ENCODE data around the gene OSM. TPM values are rescaled to one million over a fixed set of nuclear protein-coding genes. Genes with fewer than 3 reads are reported as not detected.

OSM gene
- total RNA-seq, 1 experiment from 2014 or later, result not detected

DNA sequence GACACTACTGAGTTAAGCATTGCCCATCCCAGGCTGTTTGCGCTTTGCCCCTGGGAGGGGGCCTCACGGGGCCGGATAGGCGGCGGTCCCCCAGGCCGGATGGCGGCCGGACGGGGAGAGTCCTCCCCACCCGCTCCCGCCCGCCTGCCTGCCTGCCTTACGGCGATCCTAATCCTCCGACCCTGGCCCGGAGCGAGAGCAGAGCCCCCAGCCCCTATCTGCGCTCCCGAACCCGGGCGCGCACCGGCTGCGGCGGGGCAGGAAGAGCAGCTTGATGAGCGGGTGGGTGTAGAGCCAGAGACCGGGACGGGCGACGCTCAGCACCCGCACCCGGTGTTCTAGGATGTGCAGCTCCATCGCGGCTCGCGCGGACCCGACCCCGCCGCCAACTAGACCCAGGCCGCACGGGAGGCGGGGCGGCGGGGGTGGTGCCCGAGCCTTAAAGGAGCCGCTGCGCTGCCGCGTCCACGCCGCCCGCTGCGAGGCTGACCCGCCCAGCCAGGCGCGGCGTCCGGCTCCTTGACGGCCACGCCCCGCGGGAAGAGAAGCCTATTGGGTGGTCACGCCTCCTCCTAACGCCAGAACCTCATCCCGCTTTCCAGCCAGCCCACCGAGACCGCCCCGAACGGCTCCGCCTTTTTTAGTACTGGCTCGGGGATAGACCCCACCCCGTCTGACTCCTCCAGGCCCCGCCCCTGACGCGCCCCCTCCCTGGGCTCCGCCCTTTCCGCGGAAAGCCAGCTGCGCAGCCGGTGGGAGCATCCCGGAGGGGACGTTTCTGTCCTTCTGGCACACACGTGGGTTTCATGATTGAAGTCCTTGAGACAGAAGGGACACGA, 22.7 kb upstream of the OSM start, which contains the start of gene CASTOR1:
TSS of gene CASTOR1 (minus strand) at position 365 of the 839 bp plus-strand sequence. CDS start at position 357, 8 bp downstream.
- Histone ChIP-seq H2AFZ (ENCODE audit: low read length) (peak within 1 kb of the TSS; percentile 80; the same call in 1 of the 2 replicates), H3K9ac (ENCODE audit: low read length) (peak within 1 kb of the TSS; percentile 80), H3K9me2 (replicated peaks; ENCODE audit: insufficient read depth, low read length) (no peaks in the 10 kb centered on the region), H3K9me3 (ENCODE audit: low read length) (no peaks in the 10 kb centered on the region), H3K36me3 (ENCODE audit: insufficient read depth, low read length) (no peaks in the 10 kb centered on the region), H3K4me3 (ENCODE audit: low read length) (peak within 1 kb of the TSS; percentile 88), H4K20me1 (ENCODE audit: insufficient read depth, low read depth, low read length) (peaks cover 4% of the 10 kb centered on the region; the same call in 1 of the 2 replicates), H3K4me1 (ENCODE audit: low read length) (peaks cover 45% of the 10 kb centered on the region), H3K4me2 (ENCODE audit: low read depth, low read length, poor library complexity, severe bottlenecking) (peak within 1 kb of the TSS; percentile 88), H3K27me3 (ENCODE audit: low read length) (no peaks in the 10 kb centered on the region), H3K27ac (ENCODE audit: low read length) (peak within 1 kb of the TSS; percentile 92), H3K79me2 (ENCODE audit: low read length) (no peaks in the 10 kb centered on the region)
- peak; percentile 96 for DNase-seq

DNA sequence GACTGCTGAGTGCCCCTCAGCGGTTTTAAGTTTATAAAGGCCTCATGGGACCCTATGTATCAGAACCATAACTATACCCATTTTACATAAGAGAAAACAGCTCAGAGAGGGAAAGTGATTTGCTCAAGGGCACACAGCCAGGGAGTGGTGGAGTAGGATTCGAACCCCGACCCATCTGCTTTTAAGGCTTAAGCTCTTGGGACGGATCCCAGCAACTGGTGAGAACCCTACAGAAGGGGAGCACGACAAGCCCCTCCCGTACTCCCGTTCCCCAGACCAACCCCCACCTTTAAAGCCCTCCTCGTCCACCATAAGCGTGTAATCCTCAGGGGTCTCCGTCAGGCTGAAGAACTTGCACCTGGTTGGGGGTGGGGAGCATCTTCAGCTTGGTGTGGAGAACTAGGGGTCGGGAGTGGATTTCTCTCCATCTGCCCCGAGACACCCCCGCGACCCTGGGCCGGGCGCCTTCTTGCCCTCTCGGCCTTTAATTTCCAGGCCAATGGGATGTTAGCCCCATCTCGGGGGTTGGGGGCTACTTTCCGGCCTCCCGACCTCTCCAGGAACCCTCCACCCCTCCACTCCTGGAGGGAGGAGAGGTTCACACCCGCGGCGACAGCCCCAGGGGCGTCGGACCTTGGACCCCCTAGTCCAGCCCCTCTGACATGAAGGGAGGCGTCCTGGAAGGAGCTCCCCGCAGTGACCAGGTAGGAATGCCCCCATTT, 21.9 kb upstream of the OSM start:
- DNase-seq, result peak; percentile 62
- Histone ChIP-seq H3K4me2 (ENCODE audit: low read depth, low read length, poor library complexity, severe bottlenecking) (peak overlapping the region; percentile 88), H3K27me3 (ENCODE audit: low read length) (no peaks in the 10 kb centered on the region), H3K79me2 (ENCODE audit: low read length) (no peaks in the 10 kb centered on the region), H3K27ac (ENCODE audit: low read length) (peak overlapping the region; percentile 74), H2AFZ (ENCODE audit: low read length) (peak overlapping the region; percentile 80; the same call in 1 of the 2 replicates), H3K4me3 (ENCODE audit: low read length) (peak overlapping the region; percentile 88), H3K9ac (ENCODE audit: low read length) (peak overlapping the region; percentile 80), H3K9me2 (replicated peaks; ENCODE audit: insufficient read depth, low read length) (no peaks in the 10 kb centered on the region), H3K36me3 (ENCODE audit: insufficient read depth, low read length) (no peaks in the 10 kb centered on the region), H4K20me1 (ENCODE audit: insufficient read depth, low read depth, low read length) (peaks cover 4% of the 10 kb centered on the region; the same call in 1 of the 2 replicates), H3K4me1 (ENCODE audit: low read length) (peaks cover 45% of the 10 kb centered on the region), H3K9me3 (ENCODE audit: low read length) (no peaks in the 10 kb centered on the region)

- no peak overlapping the region for H3K27ac ChIP-seq (ENCODE audit: low read length)
- H2AFZ ChIP-seq (ENCODE audit: low read length), result no peak overlapping the region
- H3K9me2 ChIP-seq (replicated peaks; ENCODE audit: insufficient read depth, low read length), result no peaks in the 10 kb centered on the region
- no peaks in the 10 kb centered on the region for H3K79me2 ChIP-seq (ENCODE audit: low read length)
- H3K9ac ChIP-seq (ENCODE audit: low read length), result peak overlapping the region; percentile 80
- no peaks in the 10 kb centered on the region for H3K27me3 ChIP-seq (ENCODE audit: low read length)
- peak overlapping the region; percentile 88 for H3K4me2 ChIP-seq (ENCODE audit: low read depth, low read length, poor library complexity, severe bottlenecking)
- H3K4me1 ChIP-seq (ENCODE audit: low read length), result peaks cover 43% of the 10 kb centered on the region
- peak overlapping the region; percentile 88; the same call in 1 of the 2 replicates for H3K4me3 ChIP-seq (ENCODE audit: low read length)
- H3K36me3 ChIP-seq (ENCODE audit: insufficient read depth, low read length), result no peaks in the 10 kb centered on the region
- H3K9me3 ChIP-seq (ENCODE audit: low read length), result no peaks in the 10 kb centered on the region
- peaks cover 4% of the 10 kb centered on the region; the same call in 1 of the 2 replicates for H4K20me1 ChIP-seq (ENCODE audit: insufficient read depth, low read depth, low read length)
- DNase-seq, result peak; percentile 94
These were observed 21.2 kb upstream of the OSM start for GRCh38 chr22:30287648-30288418.

DNA sequence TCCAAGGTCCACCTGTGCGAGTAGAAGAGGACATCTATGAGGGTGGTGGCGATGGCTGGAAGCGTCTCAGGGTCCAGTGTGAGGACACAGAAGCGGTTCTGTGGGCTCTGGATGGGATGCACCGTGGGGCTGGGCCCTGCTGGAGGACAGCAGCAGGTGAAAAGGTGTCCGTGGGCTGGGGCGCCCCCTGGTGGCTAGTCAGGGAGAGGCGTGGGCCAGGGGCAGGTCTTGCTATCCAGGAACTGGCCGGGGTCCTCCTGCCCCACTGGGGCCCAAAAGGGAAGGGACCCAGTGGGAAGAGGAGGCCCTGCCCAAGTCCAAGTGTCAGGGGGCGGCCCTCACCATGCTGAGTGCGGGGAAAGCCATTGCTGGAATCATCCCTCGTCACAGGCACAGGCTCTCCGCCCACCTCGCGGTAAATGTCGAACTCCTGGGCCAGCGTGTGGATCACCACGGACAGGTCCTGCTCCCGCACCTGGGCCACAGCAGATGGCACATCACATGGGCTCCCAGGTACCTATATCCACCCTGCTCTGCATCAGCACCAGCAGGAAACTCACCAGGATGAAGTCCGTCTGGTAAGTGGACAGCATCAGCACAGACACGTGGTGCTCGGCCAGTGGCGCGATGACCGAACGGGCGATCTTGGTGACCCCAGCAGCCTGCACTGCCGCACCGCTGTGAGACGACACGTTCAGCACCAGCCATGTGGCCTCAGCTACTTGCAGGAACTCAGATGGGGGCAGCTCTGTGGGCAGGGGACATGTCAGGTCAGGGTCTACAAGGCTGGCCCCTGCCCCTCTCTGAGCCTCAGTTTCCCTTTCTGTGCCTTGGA, 20.4 kb upstream of the OSM start:
- peak; percentile 89 for DNase-seq
- Histone ChIP-seq H3K79me2 (ENCODE audit: low read length) (no peaks in the 10 kb centered on the region), H3K9me3 (ENCODE audit: low read length) (no peaks in the 10 kb centered on the region), H4K20me1 (ENCODE audit: insufficient read depth, low read depth, low read length) (peaks cover 4% of the 10 kb centered on the region; the same call in 1 of the 2 replicates), H3K4me2 (ENCODE audit: low read depth, low read length, poor library complexity, severe bottlenecking) (no peak overlapping the region), H2AFZ (ENCODE audit: low read length) (no peak overlapping the region), H3K27ac (ENCODE audit: low read length) (no peak overlapping the region), H3K9ac (ENCODE audit: low read length) (no peak overlapping the region), H3K27me3 (ENCODE audit: low read length) (no peaks in the 10 kb centered on the region), H3K4me1 (ENCODE audit: low read length) (peaks cover 35% of the 10 kb centered on the region), H3K9me2 (replicated peaks; ENCODE audit: insufficient read depth, low read length) (no peaks in the 10 kb centered on the region), H3K36me3 (ENCODE audit: insufficient read depth, low read length) (no peaks in the 10 kb centered on the region), H3K4me3 (ENCODE audit: low read length) (no peak overlapping the region)

DNA sequence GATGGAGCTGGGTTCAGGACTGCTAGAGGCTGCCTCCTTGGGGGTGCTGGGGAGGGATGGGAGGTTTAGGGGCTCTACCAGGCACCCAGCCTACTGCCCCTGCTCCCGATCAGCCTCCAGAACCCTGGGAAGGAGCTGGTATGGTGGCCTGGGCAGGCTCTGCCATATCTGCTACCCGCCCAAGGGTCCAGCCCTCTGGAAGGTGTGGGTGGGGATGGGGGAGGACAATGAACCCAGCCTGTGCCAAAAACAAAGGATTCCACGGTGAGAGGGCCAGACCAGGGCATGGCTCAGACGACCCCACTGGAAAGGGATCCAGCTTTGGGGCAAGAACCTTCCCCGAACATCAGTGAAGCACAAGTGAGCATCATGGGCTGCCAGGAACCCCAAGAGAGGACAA, 19.7 kb upstream of the OSM start:
- Histone ChIP-seq H3K4me3 (ENCODE audit: low read length) (no peak overlapping the region), H3K79me2 (ENCODE audit: low read length) (no peaks in the 10 kb centered on the region), H2AFZ (ENCODE audit: low read length) (no peak overlapping the region), H3K27ac (ENCODE audit: low read length) (no peak overlapping the region), H3K9me2 (replicated peaks; ENCODE audit: insufficient read depth, low read length) (no peaks in the 10 kb centered on the region), H3K36me3 (ENCODE audit: insufficient read depth, low read length) (no peaks in the 10 kb centered on the region), H3K4me1 (ENCODE audit: low read length) (peaks cover 28% of the 10 kb centered on the region), H3K27me3 (ENCODE audit: low read length) (no peaks in the 10 kb centered on the region), H4K20me1 (ENCODE audit: insufficient read depth, low read depth, low read length) (peaks cover 4% of the 10 kb centered on the region; the same call in 1 of the 2 replicates), H3K9ac (ENCODE audit: low read length) (no peak overlapping the region), H3K9me3 (ENCODE audit: low read length) (no peaks in the 10 kb centered on the region), H3K4me2 (ENCODE audit: low read depth, low read length, poor library complexity, severe bottlenecking) (no peak overlapping the region)
- DNase-seq, result no peak

- Histone ChIP-seq H3K9me2 (replicated peaks; ENCODE audit: insufficient read depth, low read length) (no peaks in the 10 kb centered on the region), H3K4me1 (ENCODE audit: low read length) (peaks cover 23% of the 10 kb centered on the region), H3K4me3 (ENCODE audit: low read length) (no peak overlapping the region)
These were observed 19.2 kb upstream of the OSM start for GRCh38 chr22:30285846-30286200.

GRCh38 chr22:30285176-30285845, 18.7 kb upstream of the OSM start:
- no peaks in the 10 kb centered on the region for H3K36me3 ChIP-seq (ENCODE audit: insufficient read depth, low read length)
- H2AFZ ChIP-seq (ENCODE audit: low read length), result no peak overlapping the region
- H3K9me2 ChIP-seq (replicated peaks; ENCODE audit: insufficient read depth, low read length), result no peaks in the 10 kb centered on the region
- H3K27me3 ChIP-seq (ENCODE audit: low read length), result no peaks in the 10 kb centered on the region
- peaks cover 18% of the 10 kb centered on the region for H3K4me1 ChIP-seq (ENCODE audit: low read length)
- H3K27ac ChIP-seq (ENCODE audit: low read length), result no peak overlapping the region
- H4K20me1 ChIP-seq (ENCODE audit: insufficient read depth, low read depth, low read length), result peaks cover 4% of the 10 kb centered on the region; the same call in 1 of the 2 replicates
- H3K9ac ChIP-seq (ENCODE audit: low read length), result no peak overlapping the region
- H3K4me3 ChIP-seq (ENCODE audit: low read length), result no peak overlapping the region
- H3K79me2 ChIP-seq (ENCODE audit: low read length), result no peaks in the 10 kb centered on the region
- H3K9me3 ChIP-seq (ENCODE audit: low read length), result no peaks in the 10 kb centered on the region
- DNase-seq, result no peak
- H3K4me2 ChIP-seq (ENCODE audit: low read depth, low read length, poor library complexity, severe bottlenecking), result no peak overlapping the region

More at GRCh38 chr22:30285846-30286200, 19.2 kb upstream of the OSM start:
- no peak overlapping the region for H2AFZ ChIP-seq (ENCODE audit: low read length)
- no peaks in the 10 kb centered on the region for H3K79me2 ChIP-seq (ENCODE audit: low read length)
- H3K9me3 ChIP-seq (ENCODE audit: low read length), result no peaks in the 10 kb centered on the region
- no peaks in the 10 kb centered on the region for H3K36me3 ChIP-seq (ENCODE audit: insufficient read depth, low read length)
- no peak overlapping the region for H3K9ac ChIP-seq (ENCODE audit: low read length)
- peaks cover 4% of the 10 kb centered on the region; the same call in 1 of the 2 replicates for H4K20me1 ChIP-seq (ENCODE audit: insufficient read depth, low read depth, low read length)
- no peak overlapping the region for H3K27ac ChIP-seq (ENCODE audit: low read length)
- no peak for DNase-seq
- no peaks in the 10 kb centered on the region for H3K27me3 ChIP-seq (ENCODE audit: low read length)
- no peak overlapping the region for H3K4me2 ChIP-seq (ENCODE audit: low read depth, low read length, poor library complexity, severe bottlenecking)
